ENCODE measurements around the gene OR6S1. TPM values are rescaled to one million over a fixed set of nuclear protein-coding genes. Genes with fewer than 3 reads are reported as not detected.

Gene OR6S1
- total and polyA plus RNA-seq, 2 donors from 2014 or later = not detected

DNA sequence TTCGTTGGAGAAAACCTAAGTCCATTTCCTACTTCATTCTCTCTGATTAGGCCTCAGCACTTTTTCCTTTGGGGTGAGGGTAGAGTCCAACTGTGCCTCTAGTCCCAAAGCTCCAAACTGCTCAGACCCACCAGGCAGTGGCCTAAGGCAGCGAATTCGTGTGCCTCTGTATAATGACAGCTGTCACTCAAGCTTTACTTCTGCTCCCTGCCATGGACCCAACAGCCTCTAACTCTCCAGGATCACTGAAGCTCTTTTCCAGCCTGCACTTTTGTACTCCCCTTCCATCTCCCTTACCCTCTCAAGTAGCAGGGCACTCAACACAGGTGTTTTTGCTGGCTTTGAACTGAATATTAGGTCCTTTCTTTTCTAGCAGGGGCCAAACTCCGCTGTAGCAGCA lies 14.8 kb upstream of the OR6S1 start:
- H3K36me3 ChIP-seq (ENCODE audit: control insufficient read depth in 2 of 3, insufficient read depth in 3 of 3, low read length in 3 of 3) = no peaks in the 10 kb centered on the region
- intact Hi-C loops (cut with DNase I) = no loop called here
- no peaks in the 10 kb centered on the region for H3K9me3 ChIP-seq (ENCODE audit: control insufficient read depth in 2 of 3, insufficient read depth in 1 of 3, low read length in 3 of 3)
- DNase-seq (no peak), FAIRE-seq (no peak)
- no peak overlapping the region for H3K9ac ChIP-seq (ENCODE audit: low read length in 3 of 3)
- no peak overlapping the region for H3K27ac ChIP-seq (ENCODE audit: low read depth in 2 of 2, low read length in 2 of 2)
- H3K27me3 ChIP-seq (ENCODE audit: control insufficient read depth, insufficient read depth, low read length) = peaks cover 36% of the 10 kb centered on the region
- H3K4me3 ChIP-seq (ENCODE audit: low read length in 3 of 3) = no peak overlapping the region
- TF ChIP-seq CTCF (IDR thresholded peaks at IDR 0.05; ENCODE audit: borderline replicate concordance, extremely low read depth, insufficient read depth) = no peak
- no peaks in the 10 kb centered on the region for H3K4me1 ChIP-seq (ENCODE audit: control insufficient read depth in 2 of 3, insufficient read depth in 2 of 3, low read depth in 1 of 3, low read length in 3 of 3)

DNA sequence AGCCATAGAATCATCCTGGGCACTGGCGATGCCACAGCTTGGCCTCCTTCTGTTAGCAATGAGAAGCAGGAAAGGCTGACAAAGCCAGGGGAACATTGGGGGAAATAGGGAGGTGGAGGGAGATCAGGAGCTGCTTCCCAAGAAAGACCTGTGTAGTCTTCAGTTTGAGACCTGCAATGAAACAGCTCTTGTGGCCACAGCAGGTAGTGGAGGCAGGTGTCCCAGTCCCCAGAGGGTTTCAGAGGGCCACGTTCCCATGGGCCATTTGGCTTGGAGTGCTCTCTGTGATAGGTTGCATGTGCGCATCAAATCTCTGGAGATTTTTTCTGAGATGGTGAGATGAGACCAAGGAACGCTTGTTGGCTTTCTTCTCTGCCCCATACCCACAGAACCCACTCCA lies 14.4 kb upstream of the OR6S1 start:
- Histone ChIP-seq H3K27ac (ENCODE audit: low read depth in 2 of 2, low read length in 2 of 2) (no peak overlapping the region), H3K9me3 (ENCODE audit: control insufficient read depth in 2 of 3, insufficient read depth in 1 of 3, low read length in 3 of 3) (no peaks in the 10 kb centered on the region), H3K9ac (ENCODE audit: low read length in 3 of 3) (no peak overlapping the region), H3K36me3 (ENCODE audit: control insufficient read depth in 2 of 3, insufficient read depth in 3 of 3, low read length in 3 of 3) (no peaks in the 10 kb centered on the region), H3K4me1 (ENCODE audit: control insufficient read depth in 2 of 3, insufficient read depth in 2 of 3, low read depth in 1 of 3, low read length in 3 of 3) (no peaks in the 10 kb centered on the region), H3K27me3 (ENCODE audit: control insufficient read depth, insufficient read depth, low read length) (peaks cover 34% of the 10 kb centered on the region), H3K4me3 (ENCODE audit: low read length in 3 of 3) (no peak overlapping the region)
- TF ChIP-seq CTCF (IDR thresholded peaks at IDR 0.05; ENCODE audit: borderline replicate concordance, extremely low read depth, insufficient read depth) = no peak
- FAIRE-seq (no peak), DNase-seq (no peak)
- intact Hi-C loops (cut with DNase I) = no loop called here

DNA sequence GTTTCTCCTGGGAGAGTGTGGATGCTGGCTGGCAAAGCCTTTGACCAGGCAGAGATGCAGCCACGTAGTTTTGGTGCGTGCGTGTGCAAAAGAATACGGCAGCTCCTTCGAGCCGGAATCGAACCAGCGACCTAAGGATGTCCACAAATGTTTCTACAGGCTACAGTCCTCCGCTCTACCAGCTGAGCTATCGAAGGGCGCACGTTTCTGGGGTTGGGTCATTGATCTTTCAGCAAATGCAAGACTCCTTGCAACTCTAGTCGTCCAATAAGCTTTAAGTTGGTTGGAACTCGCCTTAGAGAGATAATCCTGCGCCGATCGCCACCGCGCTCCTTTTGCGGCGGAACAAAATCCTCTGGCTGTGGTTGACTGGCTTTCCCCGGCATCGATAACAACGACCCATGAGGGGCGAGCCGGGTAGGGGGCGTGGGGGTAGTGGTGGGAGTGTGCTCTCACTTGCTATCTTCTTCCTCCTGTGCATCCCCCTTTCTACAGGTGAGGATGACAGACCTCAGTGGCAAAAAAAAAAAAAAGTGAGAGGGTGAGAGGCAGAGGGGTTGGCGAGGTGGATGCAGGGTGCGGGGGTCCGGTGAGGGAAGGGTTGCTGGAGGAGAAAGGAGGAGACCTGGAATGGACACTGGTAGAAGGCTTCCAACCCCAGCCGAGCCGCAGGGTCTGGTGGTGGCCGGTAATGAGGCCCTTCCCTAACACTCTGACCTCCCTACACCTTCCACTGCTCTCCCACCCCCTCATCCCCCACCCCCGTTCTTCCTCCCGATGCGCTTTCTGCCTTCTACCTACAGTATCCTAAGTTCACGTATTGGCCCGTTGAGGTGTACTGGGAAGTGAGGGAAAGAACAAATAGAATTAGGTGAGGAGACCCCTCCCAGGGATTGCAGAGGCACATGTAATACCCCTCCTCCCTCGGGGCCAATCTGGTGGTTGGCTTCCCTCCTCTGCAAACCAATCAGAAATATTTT lies 11.8 kb upstream of the OR6S1 start:
- FAIRE-seq (no peak), DNase-seq (peak in 4 of 5 donors; percentile 28 to 37 (median 34))
- TF ChIP-seq CTCF (IDR thresholded peaks at IDR 0.05; ENCODE audit: borderline replicate concordance, extremely low read depth, insufficient read depth) = no peak
- H3K4me1 ChIP-seq (ENCODE audit: control insufficient read depth in 2 of 3, insufficient read depth in 2 of 3, low read depth in 1 of 3, low read length in 3 of 3) = no peaks in the 10 kb centered on the region
- H3K27me3 ChIP-seq (ENCODE audit: control insufficient read depth, insufficient read depth, low read length) = peaks cover 34% of the 10 kb centered on the region
- no peaks in the 10 kb centered on the region for H3K36me3 ChIP-seq (ENCODE audit: control insufficient read depth in 2 of 3, insufficient read depth in 3 of 3, low read length in 3 of 3)
- H3K4me3 ChIP-seq (ENCODE audit: low read length in 3 of 3) = no peak overlapping the region
- intact Hi-C loops (cut with DNase I) = no loop called here
- no peaks in the 10 kb centered on the region for H3K9me3 ChIP-seq (ENCODE audit: control insufficient read depth in 2 of 3, insufficient read depth in 1 of 3, low read length in 3 of 3)
- H3K9ac ChIP-seq (ENCODE audit: low read length in 3 of 3) = no peak overlapping the region
- no peak overlapping the region for H3K27ac ChIP-seq (ENCODE audit: low read depth in 2 of 2, low read length in 2 of 2)
